ENCODE results near the gene KCNK13.

- no peak for TF ChIP-seq CTCF (IDR thresholded peaks at IDR 0.05)
- TF ChIP-seq POLR2A (IDR thresholded peaks at IDR 0.05), result no peak
Measured at GRCh38 chr14:90095096-90095495, 33.3 kb downstream of the KCNK13 start.
